OCI-LY1 (cell line): ENCODE data around the gene WDR44.
"Not testable (repeated sequence)": the region's sequence is repeated elsewhere in the genome, so short reads cannot be mapped to it uniquely, and the experiment has no call there.

Experiments
- H2AFZ ChIP-seq: fragments of 200-600 bp; sonication (generic), shearing (Covaris generic); 2 replicates; pipeline ENCODE4 v1.6.0; 2014; ENCODE audit warnings: antibody characterized with exemption, mild to moderate bottlenecking, low read length
- H3F3A ChIP-seq: fragments of 200-600 bp; sonication (generic), shearing (Covaris generic); 2 replicates; pipeline ENCODE4 v1.6.0; 2014; ENCODE audit warnings: mild to moderate bottlenecking, antibody characterized with exemption, low read length, moderate library complexity; ENCODE audit not compliant: insufficient read depth
- H3K27ac ChIP-seq: fragments of 200-600 bp; sonication (generic); 2 replicates; pipeline ENCODE4 v1.5.1; 2014; ENCODE audit warnings: low read length, mixed run types, mild to moderate bottlenecking, low read depth; ENCODE audit not compliant: poor library complexity, severe bottlenecking
- H3K27me3 ChIP-seq: fragments of 200-600 bp; sonication (generic); 2 replicates; pipeline ENCODE4 v1.6.0; 2014; ENCODE audit warnings: antibody characterized with exemption, mild to moderate bottlenecking, low read length, moderate library complexity; ENCODE audit not compliant: insufficient read depth
- H3K36me3 ChIP-seq: fragments of 200-600 bp; sonication (generic); 2 replicates; pipeline ENCODE4 v1.6.1; 2014; ENCODE audit warnings: mild to moderate bottlenecking, antibody characterized with exemption, low read length, moderate library complexity, mixed read lengths; ENCODE audit not compliant: insufficient read depth
- H3K4me1 ChIP-seq: fragments of 200-600 bp; sonication (generic); 2 replicates; pipeline ENCODE4 v1.5.1; 2014; ENCODE audit warnings: mild to moderate bottlenecking, low read length, moderate library complexity; ENCODE audit not compliant: insufficient read depth, severe bottlenecking
- H3K4me2 ChIP-seq: fragments of 200-600 bp; sonication (generic), shearing (Covaris generic); 2 replicates; pipeline ENCODE4 v1.6.1; 2014; ENCODE audit warnings: low read length
- H3K4me3 ChIP-seq: fragments of 200-600 bp; sonication (generic); 2 replicates; pipeline ENCODE4 v1.5.1; 2014; ENCODE audit warnings: low read length, low read depth, mild to moderate bottlenecking, mixed read lengths; ENCODE audit not compliant: poor library complexity, severe bottlenecking
- H3K79me2 ChIP-seq: fragments of 200-600 bp; shearing (Covaris generic); 2 replicates; pipeline ENCODE4 v1.6.1; 2016; ENCODE audit warnings: mixed run types, low read length, mixed read lengths; ENCODE audit not compliant: insufficient read depth
- H3K9ac ChIP-seq: fragments of 200-600 bp; sonication (generic), shearing (Covaris generic); 2 replicates; pipeline ENCODE4 v1.6.1; 2014; ENCODE audit warnings: mild to moderate bottlenecking, low read length, mixed read lengths
- H3K9me2 ChIP-seq: fragments of 200-600 bp; sonication (generic), shearing (Covaris generic); 2 replicates; pipeline ENCODE4 v1.6.1; 2014; ENCODE audit warnings: low read depth, mild to moderate bottlenecking, low read length, mixed read lengths
- H3K9me3 ChIP-seq: fragments of 200-600 bp; shearing (Covaris generic); 2 replicates; pipeline ENCODE4 v1.6.1; 2014; ENCODE audit warnings: low read length, mixed read lengths
- H4K20me1 ChIP-seq: fragments of 200-600 bp; sonication (generic), shearing (Covaris generic); 2 replicates; pipeline ENCODE4 v1.6.0; 2016; ENCODE audit warnings: mild to moderate bottlenecking, low read length; ENCODE audit not compliant: insufficient read depth
- CTCF ChIP-seq: fragments of 200-600 bp; sonication (generic), shearing (Covaris generic); IDR thresholded peaks from 2 replicates; pipeline ENCODE4 v1.5.1; 2017; ENCODE audit warnings: mild to moderate bottlenecking, antibody characterized with exemption, low read length, moderate library complexity, mixed read lengths
- EZH2 ChIP-seq: fragments of 200-600 bp; sonication (generic), shearing (Covaris generic); IDR thresholded peaks from 2 replicates; pipeline ENCODE4 v1.8.0; 2017; ENCODE audit warnings: borderline replicate concordance, mixed run types, mild to moderate bottlenecking, antibody characterized with exemption, low read length, moderate library complexity, mixed read lengths

WDR44 gene

GRCh38 chrX:118475903-118476302, 130.0 kb downstream of the WDR44 start:
- Histone ChIP-seq H3K9me3 (no peaks in the 10 kb centered on the region), H3K27me3 (no peaks in the 10 kb centered on the region), H3F3A (no peaks in the 10 kb centered on the region), H3K36me3 (no peaks in the 10 kb centered on the region), H3K27ac (no peak overlapping the region), H4K20me1 (no peaks in the 10 kb centered on the region), H3K4me3 (no peak overlapping the region), H3K4me1 (no peaks in the 10 kb centered on the region), H3K9me2 (no peaks in the 10 kb centered on the region), H3K79me2 (no peaks in the 10 kb centered on the region), H3K9ac (no peak overlapping the region), H3K4me2 (no peak overlapping the region), H2AFZ (no peak overlapping the region)
- TF ChIP-seq CTCF (no peak), EZH2 (no peak)

- Histone ChIP-seq H4K20me1 (no peaks in the 10 kb centered on the region), H3K4me1 (no peaks in the 10 kb centered on the region), H3K9me3 (no peaks in the 10 kb centered on the region), H3K79me2 (no peaks in the 10 kb centered on the region), H3K36me3 (no peaks in the 10 kb centered on the region), H3F3A (no peaks in the 10 kb centered on the region), H3K9ac (no peak overlapping the region), H3K9me2 (no peaks in the 10 kb centered on the region), H3K4me3 (no peak overlapping the region), H2AFZ (no peak overlapping the region), H3K4me2 (no peak overlapping the region), H3K27me3 (no peaks in the 10 kb centered on the region), H3K27ac (no peak overlapping the region)
- TF ChIP-seq CTCF = no peak
- no peak for TF ChIP-seq EZH2
These were observed 134.3 kb downstream of the WDR44 start for GRCh38 chrX:118480172-118480571.

GRCh38 chrX:118482384-118482783, 136.5 kb downstream of the WDR44 start:
- not testable (repeated sequence) for H3K9ac ChIP-seq, H3K36me3 ChIP-seq, H3K27ac ChIP-seq, H3K9me2 ChIP-seq, H3K9me3 ChIP-seq, H4K20me1 ChIP-seq, H2AFZ ChIP-seq, H3F3A ChIP-seq, H3K4me3 ChIP-seq, H3K27me3 ChIP-seq, H3K4me1 ChIP-seq, H3K4me2 ChIP-seq, H3K79me2 ChIP-seq

GRCh38 chrX:118484216-118484903, 138.5 kb downstream of the WDR44 start:
- Histone ChIP-seq H2AFZ (no peak overlapping the region), H3K79me2 (no peaks in the 10 kb centered on the region), H3K4me2 (no peak overlapping the region)

GRCh38 chrX:118486693-118487092, 140.8 kb downstream of the WDR44 start:
- H3K27me3 ChIP-seq, H3K9ac ChIP-seq, H3K4me3 ChIP-seq, H3K27ac ChIP-seq, H3F3A ChIP-seq, H2AFZ ChIP-seq, H3K4me1 ChIP-seq, H3K36me3 ChIP-seq, H3K9me3 ChIP-seq, H3K4me2 ChIP-seq, H4K20me1 ChIP-seq, H3K79me2 ChIP-seq, H3K9me2 ChIP-seq: not testable (repeated sequence)

More at GRCh38 chrX:118484216-118484903, 138.5 kb downstream of the WDR44 start:
- H3K27me3 ChIP-seq = no peaks in the 10 kb centered on the region
- no peaks in the 10 kb centered on the region for H3K4me1 ChIP-seq
- no peaks in the 10 kb centered on the region for H3K9me2 ChIP-seq
- no peaks in the 10 kb centered on the region for H3F3A ChIP-seq
- no peaks in the 10 kb centered on the region for H4K20me1 ChIP-seq
- no peak overlapping the region for H3K9ac ChIP-seq
- no peaks in the 10 kb centered on the region for H3K9me3 ChIP-seq
- H3K27ac ChIP-seq = no peak overlapping the region
- TF ChIP-seq EZH2 = no peak
- TF ChIP-seq CTCF = no peak
- no peak overlapping the region for H3K4me3 ChIP-seq
- no peaks in the 10 kb centered on the region for H3K36me3 ChIP-seq
